Measurements from ENCODE around the gene KPNA2. TPM values are rescaled to one million over a fixed set of nuclear protein-coding genes. Genes with fewer than 3 reads are reported as not detected.

Gene KPNA2
- total RNA-seq, 1 donor from 2014 or later = 22.6 TPM

Other genes starting within 250 kb of the KPNA2 start
- gene BPTF, start 210.2 kb upstream of the KPNA2 start, total RNA-seq = 107 TPM
- 10.0 TPM for gene C17orf58, start 39.3 kb upstream of the KPNA2 start, total RNA-seq
- gene AMZ2, start 212.3 kb downstream of the KPNA2 start, total RNA-seq = 64.7 TPM

Measured in mucosa of gallbladder (tissue), 1 donor.